RWPE2 (cell line): ENCODE results near the gene SEMA5A.

Experiments
- ATAC-seq: fragments of 200-7000 bp; cut with Tn5 transposase; 3 replicates; pipeline ENCODE4 v1.9.1; 2021; ENCODE audit warnings: low read depth
- DNase-seq: peaks from one replicate; pipeline ENCODE4 v3.0.0-alpha.2; 2020; ENCODE audit warnings: low spot score
- H3K27ac ChIP-seq: fragments of 450-650 bp; 2 replicates; pipeline ENCODE4 v1.5.1; 2017; ENCODE audit warnings: mild to moderate bottlenecking; ENCODE audit not compliant: poor library complexity, severe bottlenecking
- H3K27me3 ChIP-seq: fragments of 250-450 bp; sonication (Bioruptor Pico); 2 replicates; pipeline ENCODE4 v1.5.1; 2021; ENCODE audit warnings: mild to moderate bottlenecking, moderate library complexity; ENCODE audit not compliant: insufficient read depth, poor library complexity, severe bottlenecking
- H3K36me3 ChIP-seq: fragments of 250-450 bp; sonication (Bioruptor Pico); 2 replicates; pipeline ENCODE4 v1.5.1; 2020; ENCODE audit warnings: low read depth, mild to moderate bottlenecking, moderate library complexity
- H3K4me1 ChIP-seq: fragments of 250-450 bp; sonication (Bioruptor Pico); 2 replicates; pipeline ENCODE4 v1.5.1; 2021; ENCODE audit warnings: mild to moderate bottlenecking, moderate library complexity; ENCODE audit not compliant: insufficient read depth, poor library complexity, severe bottlenecking
- H3K4me3 ChIP-seq: fragments of 250-450 bp; sonication (Bioruptor Pico); 2 replicates; pipeline ENCODE4 v1.5.1; 2021; ENCODE audit warnings: mild to moderate bottlenecking, moderate library complexity; ENCODE audit not compliant: severe bottlenecking
- H3K9me3 ChIP-seq: fragments of 250-450 bp; sonication (Bioruptor Pico); 2 replicates; pipeline ENCODE4 v1.5.1; 2021; ENCODE audit warnings: mild to moderate bottlenecking, moderate library complexity; ENCODE audit not compliant: severe bottlenecking
- CTCF ChIP-seq: fragments of 450-650 bp; IDR thresholded peaks from one replicate; pipeline ENCODE4 v1.5.1; 2017; ENCODE audit warnings: mild to moderate bottlenecking, moderate library complexity; ENCODE audit not compliant: poor library complexity, severe bottlenecking

SEMA5A gene

GRCh38 chr5:9035346-9035745, 510.5 kb downstream of the SEMA5A start:
- Histone ChIP-seq H3K36me3 (no peaks in the 10 kb centered on the region), H3K27me3 (no peaks in the 10 kb centered on the region), H3K9me3 (no peaks in the 10 kb centered on the region), H3K4me3 (no peak overlapping the region), H3K27ac (no peak overlapping the region), H3K4me1 (no peaks in the 10 kb centered on the region)
- ATAC-seq (no peak), DNase-seq (no peak)
- TF ChIP-seq CTCF: no peak

- Histone ChIP-seq H3K9me3 (no peaks in the 10 kb centered on the region), H3K36me3 (no peaks in the 10 kb centered on the region), H3K4me3 (no peak overlapping the region), H3K4me1 (no peaks in the 10 kb centered on the region), H3K27ac (no peak overlapping the region), H3K27me3 (no peaks in the 10 kb centered on the region)
- TF ChIP-seq CTCF: no peak
- DNase-seq: no peak
- peak; percentile 61; the same call in 2 of the 3 replicates for ATAC-seq
Measured at GRCh38 chr5:9034649-9035048, 511.2 kb downstream of the SEMA5A start.

- Histone ChIP-seq H3K36me3 (no peaks in the 10 kb centered on the region), H3K9me3 (no peaks in the 10 kb centered on the region), H3K4me3 (no peak overlapping the region), H3K4me1 (no peaks in the 10 kb centered on the region), H3K27ac (no peak overlapping the region), H3K27me3 (no peaks in the 10 kb centered on the region)
- ATAC-seq (no peak), DNase-seq (no peak)
- no peak for TF ChIP-seq CTCF
Measured at GRCh38 chr5:9033524-9033923, 512.4 kb downstream of the SEMA5A start.

GRCh38 chr5:9025942-9026341, 519.9 kb downstream of the SEMA5A start:
- no peak overlapping the region for H3K27ac ChIP-seq
- no peaks in the 10 kb centered on the region for H3K4me1 ChIP-seq
- TF ChIP-seq CTCF: no peak
- H3K9me3 ChIP-seq: peaks cover 6% of the 10 kb centered on the region
- no peaks in the 10 kb centered on the region for H3K27me3 ChIP-seq
- no peaks in the 10 kb centered on the region for H3K36me3 ChIP-seq
- no peak for DNase-seq
- ATAC-seq: no peak
- no peak overlapping the region for H3K4me3 ChIP-seq

GRCh38 chr5:9020996-9021395, 524.9 kb downstream of the SEMA5A start:
- Histone ChIP-seq H3K27ac (no peak overlapping the region), H3K27me3 (no peaks in the 10 kb centered on the region), H3K36me3 (no peaks in the 10 kb centered on the region), H3K9me3 (peaks cover 6% of the 10 kb centered on the region), H3K4me3 (no peak overlapping the region), H3K4me1 (no peaks in the 10 kb centered on the region)
- ATAC-seq (no peak), DNase-seq (no peak)
- TF ChIP-seq CTCF: no peak
